CD14-positive monocyte (primary cell): ENCODE measurements around the gene STAP1. TPM values are rescaled to one million over a fixed set of nuclear protein-coding genes. Genes with fewer than 3 reads are reported as not detected.

Experiments used
- DNase-seq, 3 donors: peaks; one replicate each; pipeline ENCODE4 v3.0.0-alpha.2; 2011 to 2022
- H2AFZ ChIP-seq: 2 replicates; pipeline ENCODE4 v1.6.0; 2012; ENCODE audit warnings: mild to moderate bottlenecking, low read depth, low read length, inconsistent platforms; ENCODE audit not compliant: insufficient read depth, poor library complexity, severe bottlenecking
- H3K27ac ChIP-seq, 2 donors: 1 replicate in 1 of 2; 2 replicates in 1 of 2; pipeline ENCODE4 v1.5.1; 2012 to 2013; ENCODE audit warnings: low read length in 2 of 2, control low read depth in 1 of 2, inconsistent platforms in 1 of 2, low read depth in 1 of 2, mild to moderate bottlenecking in 1 of 2
- H3K27me3 ChIP-seq, 2 donors: one replicate each; pipeline versions ENCODE4 v1.6.0 to v1.6.1; 2011 to 2013; ENCODE audit warnings: low read length in 2 of 2; ENCODE audit not compliant: control insufficient read depth in 2 of 2, insufficient read depth in 2 of 2
- H3K36me3 ChIP-seq, 2 donors: replicated peaks in 1 of 2; 1 replicate in 1 of 2; 2 replicates in 1 of 2; pipeline versions ENCODE4 v1.5.1 to v1.6.1; 2012 to 2013; ENCODE audit warnings: low read length in 2 of 2, control low read depth in 1 of 2, inconsistent platforms in 1 of 2, mild to moderate bottlenecking in 1 of 2; ENCODE audit not compliant: insufficient read depth in 2 of 2, control insufficient read depth in 1 of 2
- H3K4me1 ChIP-seq, 2 donors: 1 replicate in 1 of 2; 2 replicates in 1 of 2; pipeline versions ENCODE4 v1.5.1 to v1.6.1; 2012 to 2013; ENCODE audit warnings: low read length in 2 of 2, control low read depth in 1 of 2, inconsistent platforms in 1 of 2, mild to moderate bottlenecking in 1 of 2, moderate library complexity in 1 of 2; ENCODE audit not compliant: insufficient read depth in 2 of 2, control insufficient read depth in 1 of 2
- H3K4me2 ChIP-seq: replicated peaks from 2 replicates; pipeline ENCODE3; 2012; ENCODE audit warnings: low read length, moderate library complexity, mild to moderate bottlenecking; ENCODE audit not compliant: poor library complexity, severe bottlenecking; ENCODE audit errors: extremely low read depth
- H3K4me3 ChIP-seq, 3 experiments: fragments of 200-600 bp in 1 of 3; sonication (generic) in 1 of 3; replicated peaks in 1 of 3; 1 replicate in 2 of 3; 2 replicates in 1 of 3; pipeline ENCODE4 v1.5.1; 2011 to 2013; ENCODE audit warnings: low read length in 3 of 3, mild to moderate bottlenecking in 3 of 3, control low read depth in 2 of 3, low read depth in 2 of 3, inconsistent platforms in 1 of 3, moderate library complexity in 1 of 3
- H3K79me2 ChIP-seq: 2 replicates; pipeline ENCODE4 v1.6.0; 2012; ENCODE audit warnings: mild to moderate bottlenecking, control low read depth, inconsistent platforms, low read length, moderate library complexity; ENCODE audit not compliant: insufficient read depth
- H3K9ac ChIP-seq: 2 replicates; pipeline ENCODE4 v1.6.0; 2017; ENCODE audit warnings: low read length, mild to moderate bottlenecking; ENCODE audit not compliant: insufficient read depth, poor library complexity, severe bottlenecking
- H3K9me3 ChIP-seq, 2 donors: replicated peaks in 1 of 2; 1 replicate in 1 of 2; 2 replicates in 1 of 2; pipeline versions ENCODE4 v1.5.1 to v1.6.1; 2012 to 2013; ENCODE audit warnings: low read length in 2 of 2, control low read depth in 1 of 2; ENCODE audit not compliant: control insufficient read depth in 1 of 2, insufficient read depth in 1 of 2
- H4K20me1 ChIP-seq: 2 replicates; pipeline ENCODE4 v1.6.0; 2012; ENCODE audit warnings: mild to moderate bottlenecking, low read length, control low read depth, moderate library complexity; ENCODE audit not compliant: insufficient read depth
- H3K27ac Mint-ChIP-seq, 7 donors: one replicate each; pipeline ENCODE4 v1.8.0; 2020; ENCODE audit warnings: mild to moderate bottlenecking in 7 of 7, mixed read lengths in 7 of 7, moderate library complexity in 6 of 7, inconsistent platforms in 2 of 7
- H3K27me3 Mint-ChIP-seq, 3 donors: one replicate each; pipeline ENCODE4 v1.8.0; 2021 to 2022; ENCODE audit warnings: low read depth in 3 of 3, mild to moderate bottlenecking in 3 of 3, mixed read lengths in 3 of 3, moderate library complexity in 3 of 3, inconsistent platforms in 1 of 3
- H3K36me3 Mint-ChIP-seq, 2 donors: one replicate each; pipeline ENCODE4 v1.8.0; 2020; ENCODE audit warnings: mixed read lengths in 2 of 2, inconsistent platforms in 1 of 2, mild to moderate bottlenecking in 1 of 2
- H3K4me1 Mint-ChIP-seq: one replicate; pipeline ENCODE4 v1.8.0; 2020; ENCODE audit warnings: mild to moderate bottlenecking, mixed read lengths
- H3K4me3 Mint-ChIP-seq, 2 donors: one replicate each; pipeline ENCODE4 v1.8.0; 2020; ENCODE audit warnings: mild to moderate bottlenecking in 2 of 2, mixed read lengths in 2 of 2, moderate library complexity in 1 of 2
- H3K9me3 Mint-ChIP-seq, 7 donors: one replicate each; pipeline ENCODE4 v1.8.0; 2020 to 2022; ENCODE audit warnings: mixed read lengths in 7 of 7, mild to moderate bottlenecking in 6 of 7, moderate library complexity in 6 of 7, inconsistent platforms in 2 of 7
- CTCF ChIP-seq: fragments of 200-600 bp; IDR thresholded peaks from one replicate; pipeline ENCODE4 v1.8.0; 2022; ENCODE audit warnings: antibody characterized with exemption, mild to moderate bottlenecking
- WGBS: methylation state at CpG from one replicate; pipeline ENCODE4 v1.1.5; 2013; ENCODE audit warnings: missing lambda C conversion rate; ENCODE audit not compliant: insufficient coverage; 5-methylcytosine and 5-hydroxymethylcytosine counted together
- intact Hi-C, 2 donors: fragments of 100-400 bp; cut with micrococcal nuclease; formaldehyde crosslinking; loops; one replicate each; pipeline versions ENCODE4 v1.15.0 to v1.15.1; 2023
- polyA plus RNA-seq, 3 donors: library from polyadenylated mRNA; depleted of rRNA in 1 of 3; unstranded in 2 of 3; stranded (reverse) in 1 of 3; fragments of 300-500 nt in 2 of 3; fragments of >200 nt in 1 of 3; fragmentation: Illumina TruSeq in 2 of 3; gene quantifications; 1 replicate in 2 of 3; 2 replicates in 1 of 3; pipeline ENCODE4 v1.2.3, GENCODE V29; 2012 to 2021

Gene STAP1
- polyA plus RNA-seq, 3 donors: 0.13 to 0.14 TPM; not detected in 1

- H3K36me3 Mint-ChIP-seq: peaks cover 21 to 22% of the 10 kb centered on the region in 2 donors
- H3K27me3 ChIP-seq: no peaks in the 10 kb centered on the region
- H3K79me2 ChIP-seq: peaks cover 48% of the 10 kb centered on the region
- peaks cover 22% of the 10 kb centered on the region for H3K4me1 Mint-ChIP-seq
- peak within 1 kb of the TSS; percentile 98 to 99 for H3K27ac ChIP-seq
- no peaks in the 10 kb centered on the region for H4K20me1 ChIP-seq
- no peaks in the 10 kb centered on the region for H3K27me3 Mint-ChIP-seq
- H3K4me1 ChIP-seq: peaks cover 11 to 13% of the 10 kb centered on the region in 2 donors
- H3K9me3 ChIP-seq: no peaks in the 10 kb centered on the region
- H3K9ac ChIP-seq: peak within 1 kb of the TSS; percentile 98
- peak; percentile 84 to 88 (median 85) for DNase-seq
- intact Hi-C loops: loop anchor here in 1 of 2 donors (10.0 kb wide), 1 partner anchor 149 kb away; no protein-coding TSS in a partner anchor
- peak within 1 kb of the TSS; percentile 78 to 97 (median 93) for H3K4me3 ChIP-seq
- WGBS: 0% methylated on average over 33 of the region's 53 CpGs
- H3K4me3 Mint-ChIP-seq: peak within 1 kb of the TSS; percentile 96 to 98
- H2AFZ ChIP-seq: peak within 1 kb of the TSS; percentile 84
- peak within 1 kb of the TSS; percentile 95 to 100 (median 98) for H3K27ac Mint-ChIP-seq
- H3K36me3 ChIP-seq: peaks cover 12 to 28% of the 10 kb centered on the region in 2 donors
- peak within 1 kb of the TSS; percentile 81 for H3K4me2 ChIP-seq
- peaks cover 0 to 2% (median 0%) of the 10 kb centered on the region in 7 donors for H3K9me3 Mint-ChIP-seq
- no peak for TF ChIP-seq CTCF
These were observed 13.1 kb upstream of the STAP1 start, which contains the start of gene CENPC for GRCh38 chr4:67545199-67546003. Gene CENPC, minus strand, starts transcription at chr4:67545503. Its CDS starts 148 bp downstream, at chr4:67545355.

GRCh38 chr4:67546004-67546356 lies 12.5 kb upstream of the STAP1 start:
- H3K9ac ChIP-seq: peak overlapping the region; percentile 98
- H3K4me1 Mint-ChIP-seq: peaks cover 22% of the 10 kb centered on the region
- WGBS: no CpG with 5 or more reads among the region's 4 CpGs

More at GRCh38 chr4:67546004-67546356, 12.5 kb upstream of the STAP1 start:
- H2AFZ ChIP-seq: peak overlapping the region; percentile 63
- Mint-ChIP-seq H3K9me3 (peaks cover 0 to 2% (median 0%) of the 10 kb centered on the region in 7 donors), H3K36me3 (peaks cover 18% of the 10 kb centered on the region in 2 donors), H3K4me3 (peak overlapping the region; percentile 96 to 98), H3K27ac (no peak overlapping the region), H3K27me3 (no peaks in the 10 kb centered on the region)
- intact Hi-C loops: loop anchor here in 1 of 2 donors (10.0 kb wide), 1 partner anchor 149 kb away; no protein-coding TSS in a partner anchor
- no peak for DNase-seq
- TF ChIP-seq CTCF: no peak
- no peaks in the 10 kb centered on the region for H3K9me3 ChIP-seq
- peak overlapping the region; percentile 78 to 97 (median 93) for H3K4me3 ChIP-seq
- no peaks in the 10 kb centered on the region for H4K20me1 ChIP-seq
- peaks cover 11 to 13% of the 10 kb centered on the region in 2 donors for H3K4me1 ChIP-seq
- peaks cover 43% of the 10 kb centered on the region for H3K79me2 ChIP-seq
- peaks cover 9 to 23% of the 10 kb centered on the region in 2 donors for H3K36me3 ChIP-seq
- no peaks in the 10 kb centered on the region for H3K27me3 ChIP-seq
- H3K4me2 ChIP-seq: peak overlapping the region; percentile 81
- H3K27ac ChIP-seq: no peak overlapping the region
